HepG2 (cell line): Measurements from ENCODE around the gene CNTN5. TPM values are rescaled to one million over a fixed set of nuclear protein-coding genes. Genes with fewer than 3 reads are reported as not detected.

ENCODE experiments used
- ATAC-seq: fragments of 200-7000 bp; cut with Tn5 transposase; 3 replicates; pipeline ENCODE4 v1.9.1; 2020; ENCODE audit warnings: mild to moderate bottlenecking, moderate library complexity
- BruUV-seq: library from RNA; stranded (reverse); fragments of 400-500 nt; replicated peaks from 2 replicates; lab custom pipeline; 2021; lab: Mats Ljungman, UMichigan
- CTCF ChIA-PET: fragments of 300-600 bp; formaldehyde crosslinking; extraction: SDS; loops from one replicate; lab custom pipeline; 2021; ENCODE audit warnings: low total read pairs, inconsistent platforms, low intra/inter-chr PET ratio; lab: Yijun Ruan, JAX
- POLR2A ChIA-PET: fragments of 350-600 bp; sonication (Branson Sonifier 250); formaldehyde crosslinking; loops from one replicate; lab custom pipeline; 2020; ENCODE audit warnings: antibody characterized with exemption, inconsistent platforms; lab: Yijun Ruan, JAX
- DNase-seq: peaks from one replicate; pipeline ENCODE4 v3.0.0-alpha.2; 2015; ENCODE audit warnings: low spot score
- FAIRE-seq: peaks from 3 replicates; lab custom pipeline; 2011; peaks lifted over from hg19 to GRCh38; lab: Jason Lieb, UNC
- H2AFZ ChIP-seq: one replicate; pipeline ENCODE4 v1.6.1; 2011; ENCODE audit warnings: low read length, inconsistent platforms
- H3K27ac ChIP-seq: fragments of 300-600 bp; 3 replicates; pipeline ENCODE4 v1.8.0; 2011; ENCODE audit warnings: mixed run types, mild to moderate bottlenecking, mixed read lengths, low read length, inconsistent platforms; ENCODE audit not compliant: insufficient read depth; ENCODE audit errors: extremely low read length
- H3K27me3 ChIP-seq, 2 experiments: fragments of 200-600 bp in 1 of 2; 2 replicates in 1 of 2; 3 replicates in 1 of 2; pipeline versions ENCODE4 v1.6.0 to v1.8.0; 2011; ENCODE audit warnings: low read length in 2 of 2, mild to moderate bottlenecking in 2 of 2, moderate library complexity in 2 of 2, inconsistent platforms in 1 of 2; ENCODE audit not compliant: insufficient read depth in 2 of 2, control insufficient read depth in 1 of 2
- H3K36me3 ChIP-seq, 2 experiments: fragments of 200-600 bp in 1 of 2; replicated peaks in 1 of 2; 2 replicates in 1 of 2; 3 replicates in 1 of 2; pipeline versions ENCODE4 v1.5.1 to v1.8.0; 2011; ENCODE audit warnings: low read length in 2 of 2, inconsistent platforms in 1 of 2; ENCODE audit not compliant: insufficient read depth in 2 of 2, control insufficient read depth in 1 of 2
- H3K4me1 ChIP-seq: 2 replicates; pipeline ENCODE4 v1.5.1; 2012; ENCODE audit warnings: low read length, inconsistent platforms; ENCODE audit not compliant: insufficient read depth
- H3K4me2 ChIP-seq: 2 replicates; pipeline ENCODE4 v1.6.0; 2011; ENCODE audit warnings: low read depth, low read length, inconsistent platforms
- H3K4me3 ChIP-seq, 3 experiments: fragments of 200-600 bp in 1 of 3; sonication (generic), shearing (Covaris generic) in 1 of 3; replicated peaks in 1 of 3; 2 replicates each; pipeline ENCODE4 v1.5.1; 2011 to 2016; ENCODE audit warnings: low read length in 3 of 3, inconsistent platforms in 2 of 3, low read depth in 2 of 3, mild to moderate bottlenecking in 2 of 3, control low read depth in 1 of 3, mixed read lengths in 1 of 3; ENCODE audit not compliant: insufficient read depth in 1 of 3
- H3K79me2 ChIP-seq: one replicate; pipeline ENCODE4 v1.6.1; 2011; ENCODE audit warnings: low read length, inconsistent platforms; ENCODE audit not compliant: insufficient read depth
- H3K9ac ChIP-seq: 2 replicates; pipeline ENCODE4 v1.6.0; 2011; ENCODE audit warnings: mild to moderate bottlenecking, low read depth, low read length, inconsistent platforms; ENCODE audit not compliant: insufficient read depth
- H3K9me3 ChIP-seq: 2 replicates; pipeline ENCODE4 v1.5.1; 2012; ENCODE audit warnings: mild to moderate bottlenecking, low read length
- H4K20me1 ChIP-seq: 2 replicates; pipeline ENCODE4 v1.6.0; 2011; ENCODE audit warnings: inconsistent platforms, mild to moderate bottlenecking, low read length, moderate library complexity; ENCODE audit not compliant: insufficient read depth
- FOSL1 ChIP-seq: sonication (generic); formaldehyde crosslinking; IDR thresholded peaks from 2 replicates; pipeline ENCODE4 v1.9.0; 2021; ENCODE audit warnings: missing genetic modification reagents, borderline replicate concordance
- HMGA1 ChIP-seq: sonication (generic); formaldehyde crosslinking; conservative IDR thresholded peaks from 2 replicates; pipeline ENCODE4 v1.4.0; 2020; ENCODE audit warnings: missing genetic modification reagents
- HNRNPUL1 ChIP-seq: fragments of 200-400 bp; formaldehyde crosslinking; IDR thresholded peaks from 2 replicates; pipeline ENCODE4 v1.6.1; 2017; ENCODE audit warnings: low read depth, mild to moderate bottlenecking, low read length, moderate library complexity
- MAFF ChIP-seq: IDR thresholded peaks from 2 replicates; pipeline ENCODE4 v1.6.1; 2011; ENCODE audit warnings: low read depth, low read length, improper control_type of control experiment
- MAFK ChIP-seq, 2 experiments: IDR thresholded peaks in 1 of 2; conservative IDR thresholded peaks in 1 of 2; 2 replicates each; pipeline ENCODE4 v1.6.1; 2011; ENCODE audit warnings: improper control_type of control experiment in 2 of 2, low read length in 2 of 2
- ZFX ChIP-seq: sonication (generic); formaldehyde crosslinking; IDR thresholded peaks from 2 replicates; pipeline ENCODE4 v1.4.0; 2020; ENCODE audit warnings: mild to moderate bottlenecking, low read depth, missing genetic modification reagents, moderate library complexity
- ZNF256 ChIP-seq: sonication (generic); formaldehyde crosslinking; conservative IDR thresholded peaks from 2 replicates; pipeline ENCODE4 v1.4.0; 2020; ENCODE audit warnings: missing genetic modification reagents
- ZNF839 ChIP-seq: sonication (generic); formaldehyde crosslinking; IDR thresholded peaks from 2 replicates; pipeline ENCODE4 v1.4.0; 2020; ENCODE audit warnings: missing genetic modification reagents, mild to moderate bottlenecking, borderline replicate concordance
- ZSCAN12 ChIP-seq: sonication (generic); formaldehyde crosslinking; IDR thresholded peaks from 2 replicates; pipeline ENCODE4 v1.9.0; 2021; ENCODE audit warnings: mild to moderate bottlenecking, missing genetic modification reagents
- WGBS: methylation state at CpG from one replicate; pipeline ENCODE4 v1.1.6; 2017; ENCODE audit warnings: low lambda C conversion rate; 5-methylcytosine and 5-hydroxymethylcytosine counted together
- in situ Hi-C: cut with HindIII; loops from 2 replicates; pipeline ENCODE4 v1.10.0; 2017; ENCODE audit warnings: low pct_unique_long_range_greater_than_20kb; ENCODE audit not compliant: extremely low pct_ligation_motif_present
- intact Hi-C: fragments of 100-400 bp; cut with micrococcal nuclease; formaldehyde crosslinking; loops from one replicate; pipeline ENCODE4 v1.10.0; 2022; ENCODE audit not compliant: unreplicated experiment
- polyA plus RNA-seq, 8 experiments: library from polyadenylated mRNA; depleted of rRNA in 3 of 8; stranded (reverse) in 7 of 8; unstranded in 1 of 8; fragments of >200 nt; fragmentation: Illumina TruSeq in 4 of 8; extraction: Trizol in 4 of 8; gene quantifications; 2 replicates each; pipeline versions ENCODE4 v1.2.1 to v1.2.3, GENCODE V29; 2011 to 2016; ENCODE audit warnings: low read depth in 4 of 8, missing spikeins in 1 of 8, mixed read lengths in 1 of 8; ENCODE audit not compliant: insufficient read depth in 1 of 8
- total RNA-seq, 5 experiments: library from RNA; depleted of rRNA; stranded (reverse); fragments of >200 nt; fragmentation: Illumina TruSeq; extraction: Trizol; gene quantifications; 2 replicates each; pipeline ENCODE4 v1.2.3, GENCODE V29; 2016; ENCODE audit warnings: low read depth in 1 of 5
- TF ChIP-seq, protein P1 (sequence below): IDR thresholded peaks from 2 replicates; pipeline ENCODE4 v1.6.1; 2016; ENCODE audit warnings: missing genetic modification reagents, missing compliant biosample characterization

CNTN5 gene
- total and polyA plus RNA-seq, 2 of the 13 experiments (the other 11 are each of a cell fraction or from before 2014, with no cell fraction given): not detected

DNA sequence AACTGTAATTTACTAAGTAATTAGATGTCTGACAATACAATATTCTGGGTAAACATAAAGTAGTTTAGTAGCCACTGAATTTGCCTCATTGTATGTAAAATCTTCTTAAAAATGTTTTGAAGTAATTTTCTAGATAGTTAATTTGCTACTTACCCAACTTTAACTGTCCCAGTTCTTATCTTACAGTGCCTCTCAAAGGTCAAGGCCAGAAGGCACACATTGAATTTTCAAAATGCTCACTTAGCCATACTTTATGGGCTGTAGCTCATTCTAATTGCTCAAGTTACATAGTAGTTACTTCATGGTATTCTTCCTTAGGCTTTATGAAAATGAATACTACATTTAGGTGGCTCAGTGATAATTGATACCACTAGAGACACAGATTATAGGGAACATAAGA, 666.6 kb downstream of the CNTN5 start (continued):
- TF ChIP-seq HMGA1 (no peak), ZNF256 (no peak), FOSL1 (CRISPR knock-in tag) (no peak), ZFX (CRISPR knock-in tag) (no peak), HNRNPUL1 (no peak), ZNF839 (CRISPR knock-in tag) (no peak)
- TF ChIP-seq, protein P1, sequence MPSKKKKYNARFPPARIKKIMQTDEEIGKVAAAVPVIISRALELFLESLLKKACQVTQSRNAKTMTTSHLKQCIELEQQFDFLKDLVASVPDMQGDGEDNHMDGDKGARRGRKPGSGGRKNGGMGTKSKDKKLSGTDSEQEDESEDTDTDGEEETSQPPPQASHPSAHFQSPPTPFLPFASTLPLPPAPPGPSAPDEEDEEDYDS (CRISPR knock-in tag): no peak

DNA sequence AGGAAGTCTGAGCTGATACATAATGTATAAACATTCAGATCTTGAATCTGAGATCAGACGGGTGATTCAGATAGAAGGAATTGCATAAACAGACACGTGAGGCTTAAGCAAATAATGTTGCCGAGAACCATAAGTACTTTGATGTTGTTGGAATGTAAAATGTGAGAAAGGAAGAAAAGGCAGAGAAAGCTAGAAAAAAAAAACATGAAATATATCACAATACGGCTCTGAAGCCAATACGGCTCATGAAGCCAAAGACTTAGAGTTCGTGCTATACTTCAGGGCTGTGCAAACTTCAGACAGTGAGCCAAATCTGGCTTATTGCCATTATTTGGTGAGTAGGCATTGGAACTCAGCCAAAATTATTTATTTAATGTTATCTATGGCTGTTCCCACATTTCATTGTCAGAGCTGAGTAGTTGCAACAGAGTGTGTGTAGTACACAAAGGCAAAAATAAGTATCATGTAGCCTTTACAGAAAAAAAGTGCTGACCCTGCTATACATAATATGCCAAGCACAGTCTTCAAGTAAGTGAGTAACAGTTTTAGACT, 673.3 kb downstream of the CNTN5 start:
- H2AFZ ChIP-seq: no peak overlapping the region
- ATAC-seq: no peak

More for the DNA sequence above, 673.3 kb downstream of the CNTN5 start:
- no peak overlapping the region for H3K4me3 ChIP-seq
- intact Hi-C loops (no loop called here), in situ Hi-C loops (no loop called here)
- TF ChIP-seq ZSCAN12 (CRISPR knock-in tag) (no peak), MAFK (conservative IDR thresholded peaks at IDR 0.05 in 1 of 2, IDR thresholded peaks at IDR 0.05 in 1 of 2; ENCODE audit: low read length in 2 of 2) (peak; percentile 25 to 64; a peak in 2 of 4 replicates), MAFF (peak; percentile 64)
- no peaks in the 10 kb centered on the region for H3K9me3 ChIP-seq
- DNase-seq (peak; percentile 3), FAIRE-seq (no peak)
- H3K4me2 ChIP-seq: no peak overlapping the region
- H3K27ac ChIP-seq: no peak overlapping the region
- H3K9ac ChIP-seq: no peak overlapping the region
- CTCF ChIA-PET: no interaction called here
- POLR2A ChIA-PET: no interaction called here
- H3K79me2 ChIP-seq: no peaks in the 10 kb centered on the region
- H3K4me1 ChIP-seq: no peaks in the 10 kb centered on the region
- no peaks in the 10 kb centered on the region for H3K36me3 ChIP-seq
- H4K20me1 ChIP-seq: no peaks in the 10 kb centered on the region; the same call in 1 of the 2 replicates
- BruUV-seq: no TSS peak
- H3K27me3 ChIP-seq: no peaks in the 10 kb centered on the region
- 7% methylated on average over 6 of the region's 6 CpGs for WGBS
